A673 (cell line): Measurements from ENCODE around the gene ADNP2. TPM values are rescaled to one million over a fixed set of nuclear protein-coding genes. Genes with fewer than 3 reads are reported as not detected.

Source experiments
- BruUV-seq: library from RNA; stranded (reverse); fragments of 400-500 nt; replicated peaks from 2 replicates; lab custom pipeline; 2021; lab: Mats Ljungman, UMichigan
- CTCF ChIA-PET: fragments of 300-600 bp; sonication (Branson Sonifier 250); formaldehyde crosslinking; loops from one replicate; lab custom pipeline; 2022; ENCODE audit warnings: antibody characterized with exemption; lab: Charles Lee
- POLR2A ChIA-PET: fragments of 300-600 bp; sonication (Branson Sonifier 250); formaldehyde crosslinking; loops from one replicate; lab custom pipeline; 2022; ENCODE audit warnings: antibody characterized with exemption; ENCODE audit not compliant: low non-redundant PET; lab: Charles Lee
- DNase-seq: peaks from one replicate; pipeline ENCODE4 v3.0.0-alpha.2; 2015; ENCODE audit warnings: low spot score
- H3K27ac ChIP-seq: fragments of 200-600 bp; sonication (generic); 2 replicates; pipeline ENCODE4 v1.5.1; 2016; ENCODE audit warnings: mixed run types, low read depth, mild to moderate bottlenecking, mixed read lengths, antibody characterized with exemption, low read length; ENCODE audit not compliant: poor library complexity, severe bottlenecking
- H3K27me3 ChIP-seq: fragments of 200-600 bp; sonication (generic); replicated peaks from 2 replicates; pipeline ENCODE4 v1.6.1; 2017; ENCODE audit warnings: mixed run types, low read depth, mild to moderate bottlenecking, mixed read lengths, antibody characterized with exemption, low read length; ENCODE audit not compliant: insufficient read depth, poor library complexity
- H3K36me3 ChIP-seq: fragments of 200-600 bp; sonication (generic); 2 replicates; pipeline ENCODE4 v1.6.1; 2016; ENCODE audit warnings: mixed run types, mild to moderate bottlenecking, mixed read lengths, antibody characterized with exemption, low read length; ENCODE audit not compliant: insufficient read depth, poor library complexity, severe bottlenecking
- H3K4me1 ChIP-seq: fragments of 200-600 bp; sonication (generic); 2 replicates; pipeline ENCODE4 v1.6.1; 2017; ENCODE audit warnings: mixed run types, mild to moderate bottlenecking, mixed read lengths, antibody characterized with exemption, low read length; ENCODE audit not compliant: insufficient read depth, poor library complexity, severe bottlenecking
- H3K4me3 ChIP-seq: fragments of 200-600 bp; sonication (generic); 2 replicates; pipeline ENCODE4 v1.5.1; 2016; ENCODE audit warnings: low read depth, mixed run types, mild to moderate bottlenecking, mixed read lengths, low read length; ENCODE audit not compliant: poor library complexity, severe bottlenecking
- H3K9me3 ChIP-seq: fragments of 200-600 bp; sonication (generic); 2 replicates; pipeline ENCODE4 v1.6.1; 2016; ENCODE audit warnings: mixed run types, low read depth, mild to moderate bottlenecking, mixed read lengths, antibody characterized with exemption, low read length; ENCODE audit not compliant: poor library complexity, severe bottlenecking
- EZH2 ChIP-seq: fragments of 200-600 bp; sonication (generic); IDR thresholded peaks from 2 replicates; pipeline ENCODE4 v1.6.1; 2017; ENCODE audit warnings: borderline replicate concordance, low read depth, mild to moderate bottlenecking, mixed read lengths, antibody characterized with exemption, low read length; ENCODE audit not compliant: poor library complexity, severe bottlenecking
- intact Hi-C: fragments of 100-400 bp; cut with micrococcal nuclease; formaldehyde crosslinking; loops from one replicate; pipeline ENCODE4 v1.10.0; 2022; ENCODE audit not compliant: unreplicated experiment
- total RNA-seq: library from RNA; stranded (reverse); gene quantifications from 2 replicates; pipeline ENCODE4 v1.2.3, GENCODE V29; 2021
- TF ChIP-seq, protein P1 (sequence below): fragments of 300-800, 200-600 bp; sonication (generic); conservative IDR thresholded peaks from 2 replicates; pipeline ENCODE4 v1.5.1; 2017; ENCODE audit warnings: low read depth, mild to moderate bottlenecking, antibody characterized with exemption, low read length, moderate library complexity, mixed read lengths

The ADNP2 gene
- total RNA-seq, 1 experiment from 2014 or later = 27.5 TPM

DNA sequence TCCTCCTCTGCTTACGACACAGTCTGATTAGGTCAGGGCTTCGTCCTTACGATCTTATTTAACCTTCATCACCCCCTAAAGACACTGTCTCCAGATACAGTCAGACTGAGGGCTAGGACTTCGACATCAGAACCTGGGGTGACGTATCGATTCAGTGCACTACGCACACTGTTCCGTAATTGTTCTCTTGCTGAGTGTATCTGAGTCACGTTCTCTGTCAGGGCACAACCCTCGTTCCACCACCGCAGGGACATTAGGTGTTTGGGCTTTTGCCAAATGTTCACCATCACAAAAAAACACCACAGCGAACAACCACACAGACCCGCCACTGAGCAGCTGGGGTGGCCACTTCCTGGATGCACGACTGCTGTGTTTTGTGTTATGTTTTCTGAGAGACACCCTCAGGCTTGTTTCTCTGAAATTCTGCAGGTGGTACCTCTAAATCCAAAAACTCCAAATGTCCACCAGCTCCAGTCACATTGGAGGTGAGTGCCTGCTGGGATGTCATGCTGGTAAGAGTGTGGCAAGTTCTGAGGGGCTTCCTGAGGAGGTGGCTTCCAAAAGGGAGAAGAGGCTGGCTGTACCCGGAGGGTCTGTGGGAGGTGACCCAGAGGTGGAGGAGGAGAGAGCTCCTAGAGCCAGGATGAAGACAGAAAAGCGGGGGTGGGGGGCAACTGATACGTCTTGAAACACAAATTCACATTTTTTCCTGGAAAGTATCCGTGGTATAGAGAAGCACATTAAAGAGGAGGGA is 66.6 kb downstream of the ADNP2 start:
- Histone ChIP-seq H3K27me3 (no peaks in the 10 kb centered on the region), H3K4me1 (no peaks in the 10 kb centered on the region), H3K36me3 (no peaks in the 10 kb centered on the region), H3K4me3 (no peak overlapping the region), H3K9me3 (no peaks in the 10 kb centered on the region), H3K27ac (no peak overlapping the region)
- no TSS peak for BruUV-seq
- intact Hi-C loops = no loop called here
- TF ChIP-seq, protein P1, sequence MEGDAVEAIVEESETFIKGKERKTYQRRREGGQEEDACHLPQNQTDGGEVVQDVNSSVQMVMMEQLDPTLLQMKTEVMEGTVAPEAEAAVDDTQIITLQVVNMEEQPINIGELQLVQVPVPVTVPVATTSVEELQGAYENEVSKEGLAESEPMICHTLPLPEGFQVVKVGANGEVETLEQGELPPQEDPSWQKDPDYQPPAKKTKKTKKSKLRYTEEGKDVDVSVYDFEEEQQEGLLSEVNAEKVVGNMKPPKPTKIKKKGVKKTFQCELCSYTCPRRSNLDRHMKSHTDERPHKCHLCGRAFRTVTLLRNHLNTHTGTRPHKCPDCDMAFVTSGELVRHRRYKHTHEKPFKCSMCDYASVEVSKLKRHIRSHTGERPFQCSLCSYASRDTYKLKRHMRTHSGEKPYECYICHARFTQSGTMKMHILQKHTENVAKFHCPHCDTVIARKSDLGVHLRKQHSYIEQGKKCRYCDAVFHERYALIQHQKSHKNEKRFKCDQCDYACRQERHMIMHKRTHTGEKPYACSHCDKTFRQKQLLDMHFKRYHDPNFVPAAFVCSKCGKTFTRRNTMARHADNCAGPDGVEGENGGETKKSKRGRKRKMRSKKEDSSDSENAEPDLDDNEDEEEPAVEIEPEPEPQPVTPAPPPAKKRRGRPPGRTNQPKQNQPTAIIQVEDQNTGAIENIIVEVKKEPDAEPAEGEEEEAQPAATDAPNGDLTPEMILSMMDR = no peak
- TF ChIP-seq EZH2 = no peak
- ChIA-PET CTCF (no interaction called here), POLR2A (interaction anchor here (0.6 to 0.7 kb wide), 2 partner anchors 82 to 575 kb away, joined by 3 to 10 read pairs; no protein-coding TSS in a partner anchor)
- DNase-seq = no peak

DNA sequence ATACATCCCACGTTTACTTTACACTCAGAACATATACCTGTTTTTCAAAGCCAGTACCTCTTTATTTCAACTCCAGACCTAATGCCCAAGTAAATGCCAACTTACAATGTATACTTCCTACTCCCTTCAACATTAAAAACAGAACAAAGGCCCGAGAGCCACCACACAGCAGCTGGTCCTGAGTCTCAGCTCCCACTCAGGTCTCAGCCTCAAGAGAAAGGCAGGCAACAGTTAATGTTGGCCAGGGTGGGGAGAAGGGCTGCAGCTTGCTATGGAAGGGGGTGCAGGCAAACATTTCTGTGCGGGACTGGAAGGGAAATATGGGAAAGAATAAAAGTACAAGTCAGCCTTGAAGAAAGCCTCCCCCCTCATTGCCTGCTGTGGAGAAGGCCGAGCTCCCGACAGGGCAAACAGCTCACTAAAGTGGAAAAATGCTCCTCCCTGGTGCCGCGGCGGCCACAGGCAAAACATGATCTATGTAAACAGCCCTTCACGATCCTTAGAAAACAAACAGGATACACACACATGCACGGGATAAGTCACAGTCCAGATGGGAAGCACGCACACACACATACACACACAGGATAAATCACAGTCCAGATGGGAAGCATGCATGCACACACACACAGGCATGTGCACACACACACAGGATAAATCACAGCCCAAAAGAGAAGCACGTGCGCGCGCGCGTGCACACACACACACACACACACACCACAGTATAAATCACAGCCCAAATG is 67.4 kb downstream of the ADNP2 start:
- H3K27me3 ChIP-seq = no peaks in the 10 kb centered on the region
- POLR2A ChIA-PET = interaction anchor here (0.7 kb wide), 1 partner anchor 576 kb away, joined by 3 read pairs; no protein-coding TSS in a partner anchor
- no peak overlapping the region for H3K4me3 ChIP-seq
- CTCF ChIA-PET = no interaction called here
- intact Hi-C loops = no loop called here
- BruUV-seq = no TSS peak
- H3K4me1 ChIP-seq = no peaks in the 10 kb centered on the region
- H3K27ac ChIP-seq = no peak overlapping the region
- H3K36me3 ChIP-seq = no peaks in the 10 kb centered on the region
- TF ChIP-seq, protein P1 = no peak
- TF ChIP-seq EZH2 = no peak
- no peaks in the 10 kb centered on the region for H3K9me3 ChIP-seq
- DNase-seq = no peak

DNA sequence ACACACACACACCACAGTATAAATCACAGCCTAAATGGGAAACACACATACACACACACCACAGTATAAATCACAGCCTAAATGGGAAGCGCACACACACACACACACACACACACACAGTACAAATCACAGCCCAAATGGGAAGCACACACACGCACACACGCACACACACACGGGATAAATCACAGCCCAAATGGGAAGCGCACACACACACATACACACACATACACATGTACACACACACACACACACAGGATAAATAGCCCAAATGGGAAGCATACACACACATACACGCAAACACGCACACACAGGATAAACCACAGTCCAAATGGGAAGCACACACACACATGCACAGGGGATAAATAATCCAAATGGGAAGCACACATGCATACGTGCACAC is 68.1 kb downstream of the ADNP2 start:
- H3K27ac ChIP-seq = no peak overlapping the region
- no TSS peak for BruUV-seq
- no peak for DNase-seq
- no peaks in the 10 kb centered on the region for H3K36me3 ChIP-seq
- no peaks in the 10 kb centered on the region for H3K27me3 ChIP-seq
- H3K4me1 ChIP-seq = no peaks in the 10 kb centered on the region
- intact Hi-C loops = no loop called here
- ChIA-PET CTCF (no interaction called here), POLR2A (no interaction called here)
- TF ChIP-seq EZH2 = no peak
- TF ChIP-seq, protein P1 = no peak
- H3K9me3 ChIP-seq = no peaks in the 10 kb centered on the region
- no peak overlapping the region for H3K4me3 ChIP-seq
